DMS 273 treated with DMSO at 0.1 percent for 48 hours (cell line): ENCODE data around the gene NUP133.
A peak's percentile ranks its signal among the peaks of the same experiment; 100 is the strongest.
"Not testable (repeated sequence)": the region's sequence is repeated elsewhere in the genome, so short reads cannot be mapped to it uniquely, and the experiment has no call there.

ENCODE experiments used
- DNase-seq: peaks from one replicate; lab custom pipeline; 2025; lab: John Stamatoyannopoulos, UW

The NUP133 gene

GRCh38 chr1:229507951-229508822, at the start of gene NUP133:
Gene NUP133 (minus strand): TSS chr1:229508341. CDS start chr1:229508249, 92 bp downstream.
- peak; percentile 94 for DNase-seq

- DNase-seq: no peak
These were observed 49.2 kb upstream of the NUP133 start for GRCh38 chr1:229557200-229557850.

GRCh38 chr1:229554886-229555621, 46.9 kb upstream of the NUP133 start:
- DNase-seq: no peak

GRCh38 chr1:229553621-229554130, 45.5 kb upstream of the NUP133 start:
- DNase-seq: no peak

GRCh38 chr1:229552732-229553131, 44.6 kb upstream of the NUP133 start:
- no peak for DNase-seq

GRCh38 chr1:229550812-229551567, 42.8 kb upstream of the NUP133 start:
- no peak for DNase-seq

GRCh38 chr1:229547542-229547941, 39.4 kb upstream of the NUP133 start:
- no peak for DNase-seq

- no peak for DNase-seq
These were observed 36.4 kb upstream of the NUP133 start for GRCh38 chr1:229544587-229544986.

- DNase-seq: no peak
These were observed 31.8 kb upstream of the NUP133 start for GRCh38 chr1:229539863-229540506.

- no peak for DNase-seq
These were observed 30.8 kb upstream of the NUP133 start for GRCh38 chr1:229538945-229539344.

GRCh38 chr1:229537894-229538293, 29.8 kb upstream of the NUP133 start:
- no peak for DNase-seq

GRCh38 chr1:229536982-229537381, 28.8 kb upstream of the NUP133 start:
- DNase-seq: no peak

- DNase-seq: no peak
These were observed 27.1 kb upstream of the NUP133 start for GRCh38 chr1:229535230-229535629.

- DNase-seq: no peak
These were observed 23.2 kb upstream of the NUP133 start for GRCh38 chr1:229531326-229531725.

GRCh38 chr1:229529639-229530038, 21.5 kb upstream of the NUP133 start:
- no peak for DNase-seq

GRCh38 chr1:229526695-229527094, 18.6 kb upstream of the NUP133 start:
- no peak for DNase-seq

GRCh38 chr1:229523052-229523451, 14.9 kb upstream of the NUP133 start:
- DNase-seq: no peak

GRCh38 chr1:229514578-229515275, 6.6 kb upstream of the NUP133 start:
- DNase-seq: peak; percentile 38

GRCh38 chr1:229511625-229512024, 3.5 kb upstream of the NUP133 start:
- DNase-seq: not testable (repeated sequence)

- not testable (repeated sequence) for DNase-seq
These were observed 3.1 kb upstream of the NUP133 start for GRCh38 chr1:229511201-229511600.
